ENCODE data around the gene PROSER2.
"Not testable (repeated sequence)": the region's sequence is repeated elsewhere in the genome, so short reads cannot be mapped to it uniquely, and the experiment has no call there.

Gene PROSER2

GRCh38 chr10:11887381-11888227 is 64.4 kb downstream of the PROSER2 start:
- no peak for DNase-seq

GRCh38 chr10:11889263-11889662 is 66.1 kb downstream of the PROSER2 start:
- not testable (repeated sequence) for DNase-seq

- no peak for DNase-seq
These were observed 68.8 kb downstream of the PROSER2 start for GRCh38 chr10:11891776-11892486.

- DNase-seq: no peak
These were observed 70.7 kb downstream of the PROSER2 start for GRCh38 chr10:11893749-11894278.

GRCh38 chr10:11894381-11895107 is 71.4 kb downstream of the PROSER2 start:
- DNase-seq: no peak

GRCh38 chr10:11895108-11895466 is 71.9 kb downstream of the PROSER2 start:
- no peak for DNase-seq

GRCh38 chr10:11895598-11895997 is 72.4 kb downstream of the PROSER2 start:
- DNase-seq: no peak

GRCh38 chr10:11896549-11897200 is 73.5 kb downstream of the PROSER2 start:
- DNase-seq: no peak

GRCh38 chr10:11898033-11898371 is 74.8 kb downstream of the PROSER2 start:
- no peak for DNase-seq

GRCh38 chr10:11898372-11899066 is 75.4 kb downstream of the PROSER2 start:
- DNase-seq: peak in 1 of 3 experiments; percentile 16

GRCh38 chr10:11899067-11899876 is 76.1 kb downstream of the PROSER2 start:
- no peak for DNase-seq

GRCh38 chr10:11901036-11901301 is 77.8 kb downstream of the PROSER2 start:
- no peak for DNase-seq

- no peak for DNase-seq
These were observed 78.3 kb downstream of the PROSER2 start for GRCh38 chr10:11901454-11901832.

GRCh38 chr10:11901833-11902475 is 78.8 kb downstream of the PROSER2 start:
- DNase-seq: no peak

GRCh38 chr10:11902646-11903045 is 79.5 kb downstream of the PROSER2 start:
- no peak for DNase-seq

- no peak for DNase-seq
These were observed 83.6 kb downstream of the PROSER2 start for GRCh38 chr10:11906714-11907113.

GRCh38 chr10:11907914-11908313 is 84.8 kb downstream of the PROSER2 start:
- DNase-seq: no peak

GRCh38 chr10:11908536-11908935 is 85.4 kb downstream of the PROSER2 start:
- no peak for DNase-seq

GRCh38 chr10:11908991-11909390 is 85.8 kb downstream of the PROSER2 start:
- DNase-seq: no peak

GRCh38 chr10:11909618-11910017 is 86.5 kb downstream of the PROSER2 start:
- peak in 1 of 3 experiments; percentile 7 for DNase-seq

- DNase-seq: no peak
These were observed 86.9 kb downstream of the PROSER2 start for GRCh38 chr10:11910102-11910501.

Data from NCI-H1417 (cell line).